NCI-H345 treated with DMSO at 0.1 percent for 48 hours (cell line): ENCODE data around the gene PTPRG.

Experiments
- DNase-seq: peaks from one replicate; lab custom pipeline; 2025; ENCODE audit not compliant: unreplicated experiment; lab: John Stamatoyannopoulos, UW

The PTPRG gene

DNA sequence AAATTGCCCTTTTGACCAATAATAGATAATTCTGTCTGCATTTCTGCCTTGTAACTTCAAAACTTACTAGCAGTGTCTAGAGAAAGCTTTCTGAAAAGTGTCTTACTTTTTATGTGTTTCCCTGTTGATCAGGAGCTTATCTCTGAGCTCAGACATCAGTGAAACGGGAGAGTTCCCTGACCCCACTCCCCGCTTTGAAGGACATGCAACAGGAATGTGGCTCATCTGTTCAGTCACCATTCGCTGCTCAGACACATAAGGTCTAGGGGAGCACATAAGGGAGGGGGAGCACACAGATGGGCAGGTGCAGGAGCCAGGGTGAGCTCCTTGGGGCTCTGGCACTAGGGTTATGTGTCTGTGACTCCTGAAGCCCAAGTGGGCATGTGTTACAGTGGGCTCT, 607.0 kb downstream of the PTPRG start:
- DNase-seq, result no peak

DNA sequence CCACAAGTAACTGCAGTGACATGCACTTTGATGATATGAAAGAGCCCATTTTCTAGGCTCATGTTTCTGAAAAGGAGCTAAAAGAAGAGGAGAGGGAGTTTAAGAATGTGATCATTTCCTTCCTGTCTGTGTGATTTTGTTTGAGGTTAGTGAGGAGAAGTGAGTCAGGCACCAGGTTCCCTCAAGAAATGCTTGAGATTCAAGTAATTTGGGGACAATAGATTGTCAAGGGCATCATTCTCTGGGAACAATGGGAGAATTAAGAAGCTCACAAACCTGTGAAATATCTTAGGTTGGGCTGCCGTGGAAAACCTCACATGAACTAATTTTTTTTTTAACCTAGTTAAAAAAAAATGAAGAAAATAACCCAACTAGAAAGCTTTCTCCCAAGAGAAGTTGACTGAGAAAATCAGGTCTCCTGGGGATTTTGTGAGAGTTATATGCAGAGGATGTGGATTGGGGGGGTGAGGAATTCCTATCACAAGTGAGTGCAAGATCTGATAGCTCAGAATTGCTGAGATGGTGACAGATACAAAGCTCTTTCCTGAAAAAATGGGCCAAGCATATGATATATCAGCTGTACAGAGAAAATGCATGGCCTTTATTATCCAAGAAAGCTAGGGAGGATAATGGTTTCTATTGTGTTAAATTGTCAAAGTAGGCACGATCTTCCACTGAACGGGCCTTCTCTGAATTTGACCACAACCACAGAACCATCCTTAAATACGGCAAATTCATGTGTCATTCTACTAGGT, 608.7 kb downstream of the PTPRG start:
- no peak for DNase-seq

- DNase-seq, result no peak
These were observed 610.4 kb downstream of the PTPRG start for GRCh38 chr3:62171789-62172188.

DNA sequence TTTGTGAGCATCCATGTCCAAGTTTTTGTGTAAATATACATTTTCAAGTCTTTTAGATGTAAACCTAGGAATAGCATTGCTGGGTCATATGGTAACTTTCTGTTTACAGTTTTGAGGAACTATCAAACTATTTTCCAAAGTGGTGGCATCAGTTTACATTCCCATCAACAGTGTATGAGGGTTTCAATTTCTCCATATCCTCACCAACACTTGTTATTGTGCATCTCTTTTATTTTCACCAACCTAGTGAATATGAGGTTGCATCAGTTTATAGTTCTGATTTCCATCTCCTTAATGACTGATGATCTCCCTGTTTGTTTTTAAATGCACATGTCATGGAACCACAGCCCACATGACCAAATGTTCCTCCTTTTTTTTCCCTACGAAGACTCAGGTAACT, 610.8 kb downstream of the PTPRG start:
- DNase-seq, result no peak

DNA sequence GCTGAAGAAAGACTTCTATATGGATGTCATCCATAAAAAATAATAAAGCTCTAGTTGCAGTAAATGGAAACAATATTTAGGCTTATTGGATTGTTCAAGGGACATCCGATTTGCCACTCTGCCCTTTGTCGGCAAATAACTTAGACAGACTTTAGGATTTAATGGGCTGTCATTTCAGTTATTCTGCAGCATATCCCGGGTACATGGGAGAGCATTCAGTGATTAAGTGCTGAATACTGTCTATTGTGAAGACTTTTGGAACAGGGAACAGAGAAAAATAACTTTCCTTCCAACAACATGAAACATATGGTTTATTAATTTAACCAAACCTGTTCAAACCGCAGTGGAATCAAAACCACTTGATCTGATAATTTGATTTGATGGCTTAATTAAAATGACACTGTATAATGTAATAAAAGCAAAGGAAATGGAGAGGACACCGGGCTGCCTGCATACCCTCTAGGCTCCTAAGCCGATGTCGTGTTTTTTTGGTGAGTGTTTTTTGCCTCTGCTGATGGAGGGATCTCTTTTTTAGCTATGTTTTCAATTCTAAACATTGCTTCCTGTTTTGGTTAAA, 612.7 kb downstream of the PTPRG start:
- no peak for DNase-seq

- no peak for DNase-seq
These were observed 613.8 kb downstream of the PTPRG start for GRCh38 chr3:62175161-62175560.

GRCh38 chr3:62178032-62178431, 616.7 kb downstream of the PTPRG start:
- DNase-seq, result no peak

DNA sequence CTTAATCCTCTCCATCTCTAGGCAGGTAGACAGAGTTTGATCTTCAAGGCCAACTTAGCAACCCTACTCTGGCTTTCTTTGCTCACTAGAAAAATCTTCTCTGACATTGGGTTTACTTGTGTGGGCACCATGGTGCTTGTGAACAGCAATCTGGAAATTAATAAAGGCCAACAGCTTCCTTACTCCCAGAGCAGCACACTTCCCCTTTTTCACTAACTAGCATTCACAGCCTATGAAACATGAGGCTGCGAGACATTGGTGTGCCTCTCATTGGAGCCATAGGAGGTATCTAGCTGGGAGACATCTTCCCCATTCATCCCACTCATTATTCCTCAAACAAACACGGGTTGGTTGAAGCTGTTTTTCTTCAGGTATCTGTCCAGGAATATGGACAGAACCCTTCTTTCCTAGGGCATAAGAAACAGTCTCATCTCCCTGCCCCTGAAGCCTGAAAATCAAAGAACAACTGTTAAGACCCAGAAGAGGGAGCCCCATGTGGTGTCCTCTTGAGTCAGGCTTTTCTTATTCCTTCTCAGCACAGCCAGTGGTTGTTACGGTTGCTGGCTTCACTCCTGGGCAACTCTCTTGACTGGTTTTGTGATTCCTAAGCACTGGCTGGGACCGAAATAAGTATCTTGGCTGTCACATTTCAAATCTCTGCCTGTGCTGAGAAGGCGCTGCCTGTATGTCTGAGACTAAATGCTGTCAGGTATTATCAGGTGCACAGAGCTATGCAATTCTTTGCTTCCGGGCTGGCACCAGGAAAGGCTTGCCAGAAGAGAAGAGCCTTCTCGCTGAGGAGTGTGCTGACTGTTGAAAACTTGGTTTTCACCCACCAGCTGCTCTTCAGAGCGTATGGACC, 617.6 kb downstream of the PTPRG start:
- DNase-seq, result no peak

DNA sequence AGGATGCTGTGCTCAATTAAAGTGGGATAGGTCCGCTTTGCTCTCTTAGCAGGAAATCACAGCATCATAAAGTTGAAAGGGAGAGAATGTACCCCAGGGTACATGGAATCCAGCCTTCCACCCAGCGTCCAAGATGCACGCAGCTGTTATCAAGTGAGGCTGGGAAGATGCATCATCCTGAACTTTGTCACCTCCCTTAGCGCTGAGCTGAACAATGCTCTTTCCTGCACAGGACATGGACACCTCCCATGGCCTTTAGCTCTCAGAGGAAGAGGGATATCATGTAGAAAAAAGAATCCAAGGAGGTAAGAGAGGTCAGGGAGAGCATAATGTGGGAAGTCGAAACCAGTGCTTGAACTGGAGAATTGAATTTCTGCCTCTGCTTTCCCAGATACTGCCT, 619.1 kb downstream of the PTPRG start:
- no peak for DNase-seq

- DNase-seq, result no peak
These were observed 621.7 kb downstream of the PTPRG start for GRCh38 chr3:62183087-62183486.

DNA sequence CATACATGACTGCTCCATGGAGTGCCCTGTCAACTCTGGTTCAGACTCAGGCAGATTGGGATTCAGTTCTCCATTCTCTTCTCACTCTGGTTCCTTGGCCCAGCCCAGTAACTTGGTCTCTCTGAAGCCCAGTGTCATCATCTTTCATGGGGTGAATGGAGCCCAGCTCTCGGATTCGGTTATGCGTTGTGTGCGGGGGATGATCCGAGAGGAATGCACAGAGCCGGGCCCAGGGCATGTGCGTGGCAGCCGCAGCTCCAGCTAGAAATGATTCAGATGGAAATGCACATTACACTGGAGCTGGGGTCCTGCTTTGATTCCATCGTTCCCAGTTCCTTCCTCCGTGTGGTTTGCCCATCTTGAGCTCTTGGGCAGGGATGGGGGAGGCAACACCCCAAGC, 622.6 kb downstream of the PTPRG start:
- no peak for DNase-seq

DNA sequence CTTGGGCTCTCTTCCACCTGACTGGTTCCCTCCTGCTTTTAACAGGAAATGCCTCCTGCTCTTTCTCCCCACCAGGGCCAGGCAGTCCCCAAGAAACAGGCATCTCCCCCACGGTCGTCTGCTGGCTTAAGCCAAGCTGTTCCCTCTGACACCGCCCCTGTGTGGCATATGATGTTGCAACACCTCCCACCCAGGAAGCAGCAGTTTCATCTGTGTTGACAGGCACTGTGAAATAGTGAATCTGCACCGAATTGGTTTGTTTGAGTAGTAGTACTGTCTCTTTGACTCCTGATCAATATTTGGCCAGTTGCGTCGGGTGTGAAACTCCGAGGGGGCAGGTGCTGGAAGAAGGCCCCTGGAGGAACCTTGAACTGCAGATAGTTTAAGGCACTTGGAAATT, 623.2 kb downstream of the PTPRG start:
- no peak for DNase-seq

- no peak for DNase-seq
These were observed 625.7 kb downstream of the PTPRG start for GRCh38 chr3:62187022-62187431.

- peak; percentile 55 for DNase-seq
These were observed 627.5 kb downstream of the PTPRG start for GRCh38 chr3:62188681-62189375.

- no peak for DNase-seq
These were observed 628.0 kb downstream of the PTPRG start for GRCh38 chr3:62189376-62189698.

DNA sequence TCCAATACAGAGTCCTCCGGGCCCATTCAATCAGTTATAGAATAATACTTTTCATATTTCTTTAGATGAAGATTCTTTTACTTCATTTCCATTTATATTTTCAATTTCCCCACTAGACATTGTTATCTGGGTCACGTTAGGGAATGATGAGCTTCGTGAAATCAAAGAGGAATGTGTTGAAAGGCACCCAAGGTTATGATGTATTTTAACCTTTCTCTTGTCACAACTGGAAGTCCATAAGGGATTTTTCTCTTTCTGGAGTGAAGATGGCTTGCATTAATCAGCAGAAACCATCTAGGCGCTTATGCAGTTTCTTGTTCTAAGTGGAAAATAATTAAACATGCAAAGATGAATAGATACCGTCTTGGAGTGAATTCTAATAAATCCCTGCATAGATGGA, 631.5 kb downstream of the PTPRG start:
- DNase-seq, result no peak

DNA sequence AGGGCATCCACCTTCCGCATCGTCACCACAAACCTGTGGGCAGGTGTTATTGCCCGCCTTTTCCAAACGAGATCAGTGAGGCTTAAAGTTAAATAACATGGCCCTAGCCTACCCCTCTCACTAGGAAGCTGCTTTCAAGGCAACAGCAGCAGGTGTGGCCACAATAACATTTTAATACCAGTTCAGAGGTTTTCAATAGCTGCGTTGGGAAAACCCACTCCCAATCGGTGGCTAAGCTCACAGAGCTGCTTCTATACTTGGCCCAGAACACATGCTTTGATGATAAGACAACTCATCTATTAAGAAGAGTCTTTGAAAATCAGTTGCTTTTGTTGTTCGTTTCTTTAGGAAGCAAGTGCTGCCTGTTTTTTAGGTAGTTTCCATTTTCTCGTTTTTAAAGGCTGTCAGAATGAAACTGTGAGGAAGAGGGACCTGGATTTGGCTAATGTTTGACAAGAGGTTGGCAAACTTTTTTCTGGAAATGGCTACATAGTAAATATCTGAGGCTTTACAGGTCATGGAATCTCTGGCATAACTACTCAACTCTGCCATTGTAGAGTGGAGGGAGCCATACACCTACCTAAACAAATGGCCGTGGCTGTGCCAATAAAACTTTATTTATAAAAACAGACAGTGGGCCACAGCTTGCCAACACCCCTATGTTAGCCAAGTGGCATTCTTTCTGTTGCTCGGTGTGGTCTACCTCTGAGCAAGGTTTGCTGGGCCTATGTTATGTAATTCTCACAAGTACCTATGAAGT, 632.4 kb downstream of the PTPRG start:
- DNase-seq, result peak; percentile 52

GRCh38 chr3:62197350-62198012, 636.1 kb downstream of the PTPRG start:
- DNase-seq, result no peak

GRCh38 chr3:62199126-62199525, 637.8 kb downstream of the PTPRG start:
- DNase-seq, result no peak

GRCh38 chr3:62201438-62202035, 640.2 kb downstream of the PTPRG start:
- DNase-seq, result peak; percentile 10
